ENCODE results near the gene WNT8A.
A peak's percentile ranks its signal among the peaks of the same experiment; 100 is the strongest.

Gene WNT8A

GRCh38 chr5:138103319-138103637 lies 19.4 kb downstream of the WNT8A start:
- H3K4me3 ChIP-seq (ENCODE audit: low read depth, low read length), result no peak overlapping the region
- TF ChIP-seq, protein P1, sequence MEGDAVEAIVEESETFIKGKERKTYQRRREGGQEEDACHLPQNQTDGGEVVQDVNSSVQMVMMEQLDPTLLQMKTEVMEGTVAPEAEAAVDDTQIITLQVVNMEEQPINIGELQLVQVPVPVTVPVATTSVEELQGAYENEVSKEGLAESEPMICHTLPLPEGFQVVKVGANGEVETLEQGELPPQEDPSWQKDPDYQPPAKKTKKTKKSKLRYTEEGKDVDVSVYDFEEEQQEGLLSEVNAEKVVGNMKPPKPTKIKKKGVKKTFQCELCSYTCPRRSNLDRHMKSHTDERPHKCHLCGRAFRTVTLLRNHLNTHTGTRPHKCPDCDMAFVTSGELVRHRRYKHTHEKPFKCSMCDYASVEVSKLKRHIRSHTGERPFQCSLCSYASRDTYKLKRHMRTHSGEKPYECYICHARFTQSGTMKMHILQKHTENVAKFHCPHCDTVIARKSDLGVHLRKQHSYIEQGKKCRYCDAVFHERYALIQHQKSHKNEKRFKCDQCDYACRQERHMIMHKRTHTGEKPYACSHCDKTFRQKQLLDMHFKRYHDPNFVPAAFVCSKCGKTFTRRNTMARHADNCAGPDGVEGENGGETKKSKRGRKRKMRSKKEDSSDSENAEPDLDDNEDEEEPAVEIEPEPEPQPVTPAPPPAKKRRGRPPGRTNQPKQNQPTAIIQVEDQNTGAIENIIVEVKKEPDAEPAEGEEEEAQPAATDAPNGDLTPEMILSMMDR (conservative IDR thresholded peaks at IDR 0.05; ENCODE audit: low read depth, low read length), result no peak
- DNase-seq (ENCODE audit: low read depth), result no peak

DNA sequence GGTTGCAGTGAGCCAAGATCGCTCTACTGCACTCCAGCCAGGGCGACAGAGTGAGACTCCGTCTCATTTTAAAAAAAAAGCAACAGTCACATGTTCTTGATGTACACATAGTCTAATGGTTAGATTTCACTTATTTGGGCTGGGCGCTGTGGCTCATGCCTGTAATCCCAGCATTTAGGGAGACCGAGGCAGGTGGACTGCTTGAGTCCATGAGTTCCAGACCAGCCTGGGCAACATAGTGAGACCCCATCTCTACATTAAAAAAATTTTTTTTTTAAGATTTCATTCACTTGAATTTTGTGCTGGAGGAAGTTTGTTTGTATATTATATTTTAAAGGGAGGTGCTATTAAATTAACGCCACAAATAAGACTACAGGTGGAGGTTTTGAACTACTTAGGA lies 21.9 kb downstream of the WNT8A start:
- H3K4me3 ChIP-seq (ENCODE audit: low read depth, low read length), result no peak overlapping the region
- DNase-seq (ENCODE audit: low read depth), result no peak
- TF ChIP-seq, protein P1 (conservative IDR thresholded peaks at IDR 0.05; ENCODE audit: low read depth, low read length), result no peak

DNA sequence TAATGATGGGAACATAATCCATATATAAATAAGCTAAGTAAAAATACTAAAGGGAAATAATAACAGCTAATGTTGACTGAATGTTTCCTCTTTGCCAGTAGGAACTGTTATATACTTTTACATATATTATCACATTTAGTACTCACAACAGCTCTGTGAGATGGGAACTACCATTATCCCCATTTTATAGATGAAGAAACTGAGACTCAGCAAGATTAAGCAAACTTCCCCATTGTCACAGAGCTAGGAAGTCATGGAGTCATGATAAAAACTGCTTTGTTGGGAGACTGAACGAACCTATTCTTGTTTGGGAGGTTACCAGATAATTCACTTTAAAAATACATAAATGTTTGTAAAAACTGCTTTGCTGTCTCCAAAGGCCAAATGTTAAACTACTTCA lies 23.4 kb downstream of the WNT8A start:
- TF ChIP-seq, protein P1 (conservative IDR thresholded peaks at IDR 0.05; ENCODE audit: low read depth, low read length), result no peak
- no peak for DNase-seq (ENCODE audit: low read depth)
- H3K4me3 ChIP-seq (ENCODE audit: low read depth, low read length), result no peak overlapping the region

DNA sequence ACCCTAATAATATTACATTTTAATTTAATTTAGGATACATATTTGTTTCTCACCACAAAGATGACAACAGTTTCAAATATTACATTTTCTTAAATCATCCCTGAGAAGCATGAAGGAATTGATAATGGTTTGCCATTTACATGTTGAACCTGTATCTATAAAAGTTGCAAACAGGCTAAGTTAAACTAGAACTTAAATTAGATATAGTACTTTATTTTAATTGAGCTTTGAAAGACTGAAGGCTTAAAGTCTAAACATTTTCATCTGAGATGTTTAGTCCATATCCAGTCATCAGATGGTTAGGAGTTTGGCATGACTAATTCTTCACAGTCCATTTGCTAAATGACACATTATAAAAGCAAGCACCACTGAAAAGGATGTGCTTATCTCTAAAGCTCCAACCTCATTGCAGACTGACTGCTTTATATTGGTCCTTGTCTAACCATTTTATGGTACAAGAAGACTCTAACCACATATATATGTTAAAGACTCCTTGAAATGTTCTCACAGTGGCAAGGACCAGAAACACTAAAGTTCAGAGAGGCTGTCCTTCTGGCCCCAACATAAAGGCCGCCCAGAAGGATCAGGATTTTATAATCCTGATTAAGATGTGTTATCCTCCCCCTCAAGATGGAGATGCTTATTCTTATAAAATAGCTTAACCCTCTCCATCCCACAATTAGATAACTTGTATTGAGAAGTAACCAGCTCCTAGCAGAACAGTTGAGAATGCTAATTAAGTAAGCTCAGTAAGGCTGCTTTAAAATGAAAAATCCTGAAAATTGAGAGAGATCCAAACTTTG lies 25.8 kb downstream of the WNT8A start:
- DNase-seq (ENCODE audit: low read depth), result no peak
- H3K4me3 ChIP-seq (ENCODE audit: low read depth, low read length), result no peak overlapping the region
- TF ChIP-seq, protein P1 (conservative IDR thresholded peaks at IDR 0.05; ENCODE audit: low read depth, low read length), result no peak

DNA sequence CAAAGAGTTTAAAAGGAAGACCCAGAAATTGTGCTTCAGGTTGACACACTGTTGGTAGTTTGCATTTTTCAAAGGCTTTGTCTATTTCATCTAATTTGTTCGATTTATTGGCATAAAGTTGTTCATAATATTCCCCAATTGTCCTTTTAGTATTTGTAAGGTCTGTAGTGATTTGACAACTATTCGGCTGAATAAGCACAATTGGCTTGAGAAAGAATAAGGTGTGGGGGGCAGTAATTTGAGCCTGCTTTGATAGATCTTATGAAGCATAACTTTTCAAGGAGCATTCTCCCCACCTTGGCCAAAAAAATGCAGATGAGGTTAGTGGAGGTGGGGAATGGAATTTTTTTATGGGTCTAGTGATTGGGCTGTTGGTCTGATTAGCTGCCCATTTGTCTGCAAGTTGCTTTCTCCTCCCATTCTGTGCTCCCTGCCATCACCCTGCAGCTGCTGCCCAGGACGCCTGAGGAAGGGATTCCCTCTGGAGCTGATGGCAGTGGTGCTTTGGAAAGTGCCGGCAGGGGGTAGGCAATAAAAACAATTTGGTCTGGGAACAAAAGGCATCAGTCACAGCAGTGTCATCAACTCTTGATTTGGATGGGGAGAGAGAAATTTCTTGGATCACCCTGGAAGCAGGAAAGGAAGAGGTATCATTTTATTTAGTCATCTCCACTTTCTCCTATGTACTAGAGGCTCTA lies 26.6 kb downstream of the WNT8A start:
- no peak for DNase-seq (ENCODE audit: low read depth)
- H3K4me3 ChIP-seq (ENCODE audit: low read depth, low read length), result no peak overlapping the region
- TF ChIP-seq, protein P1 (conservative IDR thresholded peaks at IDR 0.05; ENCODE audit: low read depth, low read length), result no peak

- TF ChIP-seq, protein P1 (conservative IDR thresholded peaks at IDR 0.05; ENCODE audit: low read depth, low read length), result no peak
- no peak for DNase-seq (ENCODE audit: low read depth)
- no peak overlapping the region for H3K4me3 ChIP-seq (ENCODE audit: low read depth, low read length)
Observed at GRCh38 chr5:138111181-138111580, 27.3 kb downstream of the WNT8A start.

- DNase-seq (ENCODE audit: low read depth), result peak; percentile 6
- TF ChIP-seq, protein P1 (conservative IDR thresholded peaks at IDR 0.05; ENCODE audit: low read depth, low read length), result no peak
Observed at GRCh38 chr5:138111937-138112336, 28.1 kb downstream of the WNT8A start.

More at GRCh38 chr5:138111937-138112336, 28.1 kb downstream of the WNT8A start:
- H3K4me3 ChIP-seq (ENCODE audit: low read depth, low read length), result no peak overlapping the region
